GM23338 (cell line): Measurements from ENCODE around the gene RIPOR3. TPM values are rescaled to one million over a fixed set of nuclear protein-coding genes. Genes with fewer than 3 reads are reported as not detected.
"Not testable (repeated sequence)": the region's sequence is repeated elsewhere in the genome, so short reads cannot be mapped to it uniquely, and the experiment has no call there.

Experiments
- ATAC-seq: fragments of 200-7000 bp; cut with Tn5 transposase; 3 replicates; pipeline ENCODE4 v1.9.1; 2020
- DNase-seq: peaks from one replicate; pipeline ENCODE4 v3.0.0-alpha.2; 2015; ENCODE audit warnings: low spot score
- H2AFZ ChIP-seq: fragments of 200-600 bp; sonication (generic); 2 replicates; pipeline ENCODE4 v1.8.0; 2016; ENCODE audit warnings: antibody characterized with exemption, mild to moderate bottlenecking, moderate library complexity
- H3F3A ChIP-seq: fragments of 200-600 bp; sonication (generic); replicated peaks from 2 replicates; pipeline ENCODE4 v1.8.0; 2017; ENCODE audit warnings: antibody characterized with exemption, mixed run types, low read depth
- H3K27ac ChIP-seq: fragments of 200-600 bp; sonication (generic); 2 replicates; pipeline ENCODE4 v1.6.1; 2016; ENCODE audit warnings: low read depth
- H3K27me3 ChIP-seq: fragments of 200-600 bp; sonication (generic); 2 replicates; pipeline ENCODE4 v1.8.0; 2016; ENCODE audit warnings: mild to moderate bottlenecking, mixed run types, moderate library complexity; ENCODE audit not compliant: insufficient read depth
- H3K36me3 ChIP-seq: fragments of 200-600 bp; sonication (generic); 2 replicates; pipeline ENCODE4 v1.8.0; 2016; ENCODE audit warnings: mild to moderate bottlenecking; ENCODE audit not compliant: insufficient read depth
- H3K4me1 ChIP-seq: fragments of 200-600 bp; sonication (generic); 2 replicates; pipeline ENCODE4 v1.8.0; 2016; ENCODE audit warnings: mild to moderate bottlenecking, moderate library complexity; ENCODE audit not compliant: insufficient read depth
- H3K4me2 ChIP-seq: fragments of 200-600 bp; sonication (generic); 2 replicates; pipeline ENCODE4 v1.7.1; 2017; ENCODE audit warnings: mixed run types
- H3K4me3 ChIP-seq: fragments of 200-600 bp; sonication (generic); 2 replicates; pipeline ENCODE4 v1.6.1; 2016; ENCODE audit warnings: mixed run types
- H3K79me2 ChIP-seq: fragments of 200-600 bp; sonication (generic); replicated peaks from 2 replicates; pipeline ENCODE4 v1.8.0; 2017; ENCODE audit warnings: mild to moderate bottlenecking; ENCODE audit not compliant: insufficient read depth
- H3K9me2 ChIP-seq: fragments of 200-600 bp; sonication (generic); 2 replicates; pipeline ENCODE4 v1.8.0; 2017; ENCODE audit not compliant: insufficient read depth
- H4K20me1 ChIP-seq: fragments of 200-600 bp; sonication (generic); replicated peaks from 2 replicates; pipeline ENCODE4 v1.8.0; 2017; ENCODE audit warnings: mild to moderate bottlenecking; ENCODE audit not compliant: insufficient read depth
- H3K27ac Mint-ChIP-seq: 2 replicates; pipeline ENCODE4 v1.8.0; 2020; ENCODE audit warnings: inconsistent platforms, mild to moderate bottlenecking, moderate library complexity, mixed read lengths
- H3K27me3 Mint-ChIP-seq: 3 replicates; pipeline ENCODE4 v1.8.0; 2022; ENCODE audit warnings: low read depth, mild to moderate bottlenecking, moderate library complexity, mixed read lengths, inconsistent platforms; ENCODE audit not compliant: insufficient read depth, poor library complexity
- H3K36me3 Mint-ChIP-seq: 3 replicates; pipeline ENCODE4 v1.8.0; 2021; ENCODE audit warnings: low read depth, mild to moderate bottlenecking, inconsistent platforms, moderate library complexity, mixed read lengths
- H3K4me1 Mint-ChIP-seq: 3 replicates; pipeline ENCODE4 v1.8.0; 2020; ENCODE audit warnings: mild to moderate bottlenecking, inconsistent platforms, mixed read lengths
- H3K4me3 Mint-ChIP-seq: 3 replicates; pipeline ENCODE4 v1.8.0; 2021; ENCODE audit warnings: moderate library complexity, mild to moderate bottlenecking, inconsistent platforms, mixed read lengths
- H3K9me3 Mint-ChIP-seq: 3 replicates; pipeline ENCODE4 v1.8.0; 2020; ENCODE audit warnings: moderate library complexity, mild to moderate bottlenecking, inconsistent platforms, mixed read lengths
- CREB1 ChIP-seq: fragments of 250-450 bp; sonication (Bioruptor Pico); IDR thresholded peaks from 2 replicates; pipeline ENCODE4 v1.5.0; 2020; ENCODE audit warnings: low read depth, mild to moderate bottlenecking, moderate library complexity
- CTCF ChIP-seq, 2 experiments: fragments of 200-600 bp in 1 of 2; sonication (generic) in 1 of 2; conservative IDR thresholded peaks; 2 replicates each; pipeline versions ENCODE4 v1.5.1 to v1.6.1; 2016 to 2017; ENCODE audit warnings: antibody characterized with exemption in 2 of 2, low read depth in 2 of 2, mild to moderate bottlenecking in 2 of 2, moderate library complexity in 1 of 2
- EZH2 ChIP-seq: fragments of 200-600 bp; sonication (generic); IDR thresholded peaks from one replicate; pipeline ENCODE4 v1.8.0; 2017; ENCODE audit warnings: antibody characterized with exemption, mild to moderate bottlenecking, low read depth; ENCODE audit not compliant: unreplicated experiment
- EZH2phosphoT487 ChIP-seq: fragments of 200-600 bp; sonication (generic); IDR thresholded peaks from one replicate; pipeline ENCODE4 v1.8.1; 2018; ENCODE audit warnings: antibody characterized with exemption; ENCODE audit not compliant: unreplicated experiment
- JUNB ChIP-seq: IDR thresholded peaks from one replicate; pipeline ENCODE4 v1.6.1; 2016; ENCODE audit warnings: antibody characterized with exemption; ENCODE audit not compliant: unreplicated experiment
- NANOG ChIP-seq: IDR thresholded peaks from 2 replicates; pipeline ENCODE4 v1.6.1; 2016; ENCODE audit warnings: antibody characterized with exemption, borderline replicate concordance
- POLR2AphosphoS5 ChIP-seq: IDR thresholded peaks from 2 replicates; pipeline ENCODE4 v1.6.1; 2016; ENCODE audit warnings: antibody characterized with exemption, low read depth
- REST ChIP-seq: IDR thresholded peaks from one replicate; pipeline ENCODE4 v1.6.1; 2018; ENCODE audit warnings: antibody characterized with exemption; ENCODE audit not compliant: unreplicated experiment
- STAT1 ChIP-seq: IDR thresholded peaks from one replicate; pipeline ENCODE4 v1.6.1; 2016; ENCODE audit warnings: antibody characterized with exemption; ENCODE audit not compliant: unreplicated experiment
- ZNF114 ChIP-seq: fragments of 250-450 bp; sonication (Bioruptor Pico); IDR thresholded peaks from 2 replicates; pipeline ENCODE4 v1.5.0; 2020; ENCODE audit warnings: mild to moderate bottlenecking, moderate library complexity
- ZNF331 ChIP-seq: fragments of 250-450 bp; sonication (Bioruptor Pico); IDR thresholded peaks from 2 replicates; pipeline ENCODE4 v1.5.0; 2020; ENCODE audit warnings: low read depth, mild to moderate bottlenecking, moderate library complexity
- polyA plus RNA-seq: library from polyadenylated mRNA; unstranded; fragments of >200 nt; fragmentation: Nextera tagmentation; extraction: Ambion mirVana; gene quantifications from 2 replicates; pipeline ENCODE4 v1.2.1, GENCODE V29; 2016
- total RNA-seq: library from RNA; depleted of rRNA; stranded (reverse); fragments of >200 nt; shearing (Covaris generic); gene quantifications from 2 replicates; pipeline ENCODE4 v1.2.3, GENCODE V29; 2014

RIPOR3 gene
- total and polyA plus RNA-seq, 2 experiments from 2014 or later, result 4.9 to 6.3 TPM

GRCh38 chr20:50600281-50600895 is 91.0 kb downstream of the RIPOR3 start:
- H3K4me2 ChIP-seq, result no peak overlapping the region
- TF ChIP-seq EZH2 (no peak), ZNF114 (CRISPR knock-in tag) (no peak), REST (no peak), POLR2AphosphoS5 (no peak), CREB1 (CRISPR knock-in tag) (no peak), STAT1 (no peak), JUNB (no peak), ZNF331 (CRISPR knock-in tag) (no peak), NANOG (no peak), EZH2phosphoT487 (no peak), CTCF (conservative IDR thresholded peaks at IDR 0.05; ENCODE audit: low read depth in 2 of 2) (no peak)
- no peak overlapping the region for H3K27ac Mint-ChIP-seq
- H3K4me1 Mint-ChIP-seq, result peaks cover 11% of the 10 kb centered on the region
- no peaks in the 10 kb centered on the region for H3F3A ChIP-seq
- ATAC-seq (no peak), DNase-seq (no peak)
- H3K27ac ChIP-seq, result no peak overlapping the region
- H3K9me2 ChIP-seq, result no peaks in the 10 kb centered on the region
- no peaks in the 10 kb centered on the region for H3K9me3 Mint-ChIP-seq
- no peaks in the 10 kb centered on the region for H3K27me3 ChIP-seq
- no peaks in the 10 kb centered on the region for H3K4me1 ChIP-seq
- H3K36me3 ChIP-seq, result no peaks in the 10 kb centered on the region
- no peaks in the 10 kb centered on the region for H3K36me3 Mint-ChIP-seq
- H3K4me3 Mint-ChIP-seq, result no peak overlapping the region
- no peaks in the 10 kb centered on the region for H3K27me3 Mint-ChIP-seq
- no peak overlapping the region for H3K4me3 ChIP-seq
- H4K20me1 ChIP-seq, result no peaks in the 10 kb centered on the region
- H3K79me2 ChIP-seq, result no peaks in the 10 kb centered on the region
- H2AFZ ChIP-seq, result no peak overlapping the region

DNA sequence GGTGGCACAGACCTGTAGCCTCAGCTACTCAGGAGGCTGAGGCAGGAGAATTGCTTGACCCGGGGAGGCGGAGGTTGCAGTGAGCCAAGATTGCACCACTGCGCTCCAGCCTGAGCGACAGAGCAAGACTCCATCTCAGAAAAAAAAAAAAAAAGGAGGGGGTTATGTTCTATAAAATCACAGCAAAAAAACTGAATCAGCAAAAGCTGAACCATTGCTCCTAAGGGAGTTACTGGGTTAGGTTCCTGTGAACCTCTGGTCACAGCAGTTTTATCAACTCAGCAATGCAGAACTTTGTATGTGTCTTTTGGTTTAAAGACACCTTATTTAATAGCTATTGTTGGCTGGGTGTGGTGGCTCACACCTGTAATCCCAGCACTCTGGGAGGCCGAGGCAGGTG is 92.6 kb downstream of the RIPOR3 start:
- not testable (repeated sequence) for H3K27me3 Mint-ChIP-seq

More for the DNA sequence above, 92.6 kb downstream of the RIPOR3 start:
- H3K36me3 ChIP-seq, DNase-seq, H3F3A ChIP-seq, H3K27me3 ChIP-seq, H4K20me1 ChIP-seq, H3K4me3 ChIP-seq, H3K4me3 Mint-ChIP-seq, ATAC-seq, H3K27ac ChIP-seq, H3K27ac Mint-ChIP-seq, H3K36me3 Mint-ChIP-seq, H3K9me2 ChIP-seq, H2AFZ ChIP-seq, H3K4me1 ChIP-seq, H3K79me2 ChIP-seq, H3K4me2 ChIP-seq, H3K9me3 Mint-ChIP-seq: not testable (repeated sequence)
- H3K4me1 Mint-ChIP-seq, result peaks cover 11% of the 10 kb centered on the region
